ENCODE results near the gene EGR4.
A peak's percentile ranks its signal among the peaks of the same experiment; 100 is the strongest.

EGR4 gene

DNA sequence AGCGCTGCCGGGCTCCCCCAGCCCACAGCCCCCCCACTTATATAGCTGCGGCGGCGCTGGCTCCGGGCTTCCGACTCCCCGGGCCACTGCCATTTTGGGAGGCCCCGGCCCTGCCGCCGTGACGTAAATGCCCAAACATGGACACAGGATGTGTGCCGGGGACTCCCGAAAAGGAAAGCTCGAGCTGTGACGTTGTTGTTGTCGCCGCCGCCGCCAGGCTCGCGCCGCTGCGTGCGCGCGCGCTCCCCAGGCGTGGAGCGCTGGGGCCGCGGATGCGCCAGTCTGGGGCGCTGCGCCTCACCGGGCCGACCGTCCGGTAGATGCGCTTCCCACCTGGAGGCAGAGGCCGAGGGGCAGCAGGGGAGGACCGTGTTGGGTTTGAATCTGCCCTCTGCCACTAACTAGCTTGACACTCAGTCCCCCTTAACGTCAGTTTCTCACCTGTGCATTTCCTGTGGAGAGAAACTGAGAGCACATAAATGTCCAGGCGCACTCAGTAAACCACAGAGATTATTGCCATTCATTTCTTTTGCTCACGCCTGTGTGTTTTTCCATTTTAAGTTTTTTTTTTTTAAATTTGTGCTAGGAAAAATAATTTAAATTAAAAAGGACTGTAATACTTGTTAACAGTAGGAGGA is at the start of gene EGR4:
EGR4 (minus strand) TSS at position 15 of the 638 bp plus-strand sequence. CDS start 231 bp downstream, outside the sequence.
- FAIRE-seq (no peak), DNase-seq (ENCODE audit: insufficient read length, low spot score) (peak; percentile 95)
- TF ChIP-seq, protein P1, sequence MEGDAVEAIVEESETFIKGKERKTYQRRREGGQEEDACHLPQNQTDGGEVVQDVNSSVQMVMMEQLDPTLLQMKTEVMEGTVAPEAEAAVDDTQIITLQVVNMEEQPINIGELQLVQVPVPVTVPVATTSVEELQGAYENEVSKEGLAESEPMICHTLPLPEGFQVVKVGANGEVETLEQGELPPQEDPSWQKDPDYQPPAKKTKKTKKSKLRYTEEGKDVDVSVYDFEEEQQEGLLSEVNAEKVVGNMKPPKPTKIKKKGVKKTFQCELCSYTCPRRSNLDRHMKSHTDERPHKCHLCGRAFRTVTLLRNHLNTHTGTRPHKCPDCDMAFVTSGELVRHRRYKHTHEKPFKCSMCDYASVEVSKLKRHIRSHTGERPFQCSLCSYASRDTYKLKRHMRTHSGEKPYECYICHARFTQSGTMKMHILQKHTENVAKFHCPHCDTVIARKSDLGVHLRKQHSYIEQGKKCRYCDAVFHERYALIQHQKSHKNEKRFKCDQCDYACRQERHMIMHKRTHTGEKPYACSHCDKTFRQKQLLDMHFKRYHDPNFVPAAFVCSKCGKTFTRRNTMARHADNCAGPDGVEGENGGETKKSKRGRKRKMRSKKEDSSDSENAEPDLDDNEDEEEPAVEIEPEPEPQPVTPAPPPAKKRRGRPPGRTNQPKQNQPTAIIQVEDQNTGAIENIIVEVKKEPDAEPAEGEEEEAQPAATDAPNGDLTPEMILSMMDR (IDR thresholded peaks at IDR 0.05; ENCODE audit: insufficient read depth, missing control alignments): no peak

GRCh38 chr2:73341039-73341438 is 47.7 kb upstream of the EGR4 start:
- FAIRE-seq (no peak), DNase-seq (ENCODE audit: insufficient read length, low spot score) (no peak)

GRCh38 chr2:73339201-73339600 is 45.9 kb upstream of the EGR4 start:
- FAIRE-seq: no peak
- TF ChIP-seq, protein P1 (IDR thresholded peaks at IDR 0.05; ENCODE audit: insufficient read depth, missing control alignments): no peak
- no peak for DNase-seq (ENCODE audit: insufficient read length, low spot score)

More at GRCh38 chr2:73341039-73341438, 47.7 kb upstream of the EGR4 start:
- TF ChIP-seq, protein P1 (IDR thresholded peaks at IDR 0.05; ENCODE audit: insufficient read depth, missing control alignments): no peak

GRCh38 chr2:73337828-73338227 is 44.5 kb upstream of the EGR4 start:
- DNase-seq (ENCODE audit: insufficient read length, low spot score) (no peak), FAIRE-seq (no peak)
- TF ChIP-seq, protein P1 (IDR thresholded peaks at IDR 0.05; ENCODE audit: insufficient read depth, missing control alignments): no peak

DNA sequence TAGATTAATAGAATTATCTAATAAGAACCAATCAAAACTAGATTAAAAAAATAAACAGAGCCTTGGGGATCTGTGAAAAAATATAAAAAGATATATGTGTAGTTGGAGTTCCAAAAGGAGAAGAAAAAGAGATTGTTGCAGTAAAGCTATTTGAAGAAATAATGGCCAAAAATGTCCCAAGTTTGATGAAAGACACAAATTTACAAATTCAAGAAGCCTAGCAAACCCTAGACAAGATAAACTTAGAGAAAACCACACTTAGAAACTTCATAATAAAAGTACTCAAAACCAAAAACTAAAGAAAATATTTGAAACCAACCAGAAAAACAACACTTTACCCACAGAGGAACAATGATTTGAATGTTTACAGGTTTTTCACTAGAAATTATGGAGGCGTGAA is 41.3 kb upstream of the EGR4 start:
- FAIRE-seq (no peak), DNase-seq (ENCODE audit: insufficient read length, low spot score) (no peak)

GRCh38 chr2:73334045-73334444 is 40.7 kb upstream of the EGR4 start:
- DNase-seq (ENCODE audit: insufficient read length, low spot score) (no peak), FAIRE-seq (no peak)
- TF ChIP-seq, protein P1 (IDR thresholded peaks at IDR 0.05; ENCODE audit: insufficient read depth, missing control alignments): no peak

More for the DNA sequence above, 41.3 kb upstream of the EGR4 start:
- TF ChIP-seq, protein P1 (IDR thresholded peaks at IDR 0.05; ENCODE audit: insufficient read depth, missing control alignments): no peak

GRCh38 chr2:73333564-73333963 is 40.2 kb upstream of the EGR4 start:
- DNase-seq (ENCODE audit: insufficient read length, low spot score) (no peak), FAIRE-seq (no peak)
- TF ChIP-seq, protein P1 (IDR thresholded peaks at IDR 0.05; ENCODE audit: insufficient read depth, missing control alignments): no peak
